ENCODE measurements around the gene GLB1L2. TPM values are rescaled to one million over a fixed set of nuclear protein-coding genes. Genes with fewer than 3 reads are reported as not detected.

The GLB1L2 gene
- total RNA-seq, 1 experiment from 2014 or later, result 27.1 TPM

Other genes starting within 250 kb of the GLB1L2 start
- gene NCAPD3, start 108.0 kb upstream of the GLB1L2 start, total RNA-seq (2021; ENCODE audit: unreplicated experiment), result 71.0 TPM
- 26.6 TPM for gene VPS26B, start 107.3 kb upstream of the GLB1L2 start, total RNA-seq (2021; ENCODE audit: unreplicated experiment)
- gene THYN1, start 78.6 kb upstream of the GLB1L2 start, total RNA-seq (2021; ENCODE audit: unreplicated experiment), result 32.2 TPM
- 21.0 TPM for gene ACAD8, start 78.4 kb upstream of the GLB1L2 start, total RNA-seq (2021; ENCODE audit: unreplicated experiment)
- gene GLB1L3, start 55.6 kb upstream of the GLB1L2 start, total RNA-seq (2021; ENCODE audit: unreplicated experiment), result not detected
- gene B3GAT1, start 80.3 kb downstream of the GLB1L2 start, total RNA-seq (2021; ENCODE audit: unreplicated experiment), result not detected

Data from HCT116 (cell line).